Lung (tissue), 12 donors: ENCODE data around the gene TBC1D2. TPM values are rescaled to one million over a fixed set of nuclear protein-coding genes. Genes with fewer than 3 reads are reported as not detected.

ENCODE experiments used
- ATAC-seq: fragments of 200-7000 bp; cut with Tn5 transposase; one replicate; pipeline ENCODE4 v1.9.1; 2020; ENCODE audit warnings: moderate number of reproducible peaks; ENCODE audit not compliant: insufficient read depth, low FRiP score
- DNase-seq, 3 donors: peaks; one replicate each; pipeline ENCODE4 v3.0.0-alpha.2; 2013 to 2017
- H3K27ac ChIP-seq, 2 donors: one replicate each; pipeline ENCODE4 v1.5.1; 2013; ENCODE audit warnings: mild to moderate bottlenecking in 2 of 2, moderate library complexity in 2 of 2, control low read depth in 1 of 2, inconsistent platforms in 1 of 2, low read depth in 1 of 2, low read length in 1 of 2
- H3K27me3 ChIP-seq, 3 donors: one replicate each; pipeline ENCODE4 v1.5.1; 2013; ENCODE audit warnings: low read length in 2 of 3; ENCODE audit not compliant: control insufficient read depth in 3 of 3, insufficient read depth in 3 of 3
- H3K36me3 ChIP-seq, 4 donors: one replicate each; pipeline ENCODE4 v1.5.1; 2013; ENCODE audit warnings: low read length in 4 of 4, mild to moderate bottlenecking in 1 of 4, moderate library complexity in 1 of 4; ENCODE audit not compliant: control insufficient read depth in 4 of 4, insufficient read depth in 4 of 4
- H3K4me1 ChIP-seq, 5 donors: one replicate each; pipeline ENCODE4 v1.5.1; 2013; ENCODE audit warnings: low read length in 5 of 5, mild to moderate bottlenecking in 2 of 5, moderate library complexity in 1 of 5; ENCODE audit not compliant: control insufficient read depth in 5 of 5, insufficient read depth in 5 of 5
- H3K4me3 ChIP-seq: one replicate; pipeline ENCODE4 v1.5.1; 2013; ENCODE audit warnings: mild to moderate bottlenecking, control low read depth, moderate library complexity
- H3K9ac ChIP-seq, 2 donors: one replicate each; pipeline ENCODE4 v1.5.1; 2013; ENCODE audit warnings: low read length in 2 of 2, control low read depth in 1 of 2; ENCODE audit not compliant: insufficient read depth in 1 of 2
- H3K9me3 ChIP-seq, 4 donors: one replicate each; pipeline ENCODE4 v1.5.1; 2013; ENCODE audit warnings: low read length in 3 of 4, mild to moderate bottlenecking in 1 of 4, moderate library complexity in 1 of 4; ENCODE audit not compliant: control insufficient read depth in 4 of 4, insufficient read depth in 3 of 4
- WGBS, 2 donors: extraction: QIAGEN DNeasy Blood & Tissue Kit; methylation state at CpG; one replicate each; pipeline ENCODE4 v1.1.7; 2013; 5-methylcytosine and 5-hydroxymethylcytosine counted together
- polyA plus RNA-seq, 2 donors: library from polyadenylated mRNA; stranded (reverse); fragments of 200-250 nt; gene quantifications; one replicate each; pipeline ENCODE4 v1.2.1, GENCODE V29; 2013
- total RNA-seq, 2 donors: library from RNA; depleted of rRNA in 1 of 2; stranded (reverse); fragments of >200 nt in 1 of 2; gene quantifications; one replicate each; pipeline ENCODE4 v1.2.1, GENCODE V29; 2014 to 2021
- TF ChIP-seq, protein P1 (sequence below): IDR thresholded peaks from 2 replicates; pipeline ENCODE4 v1.5.1; 2012; ENCODE audit warnings: mild to moderate bottlenecking; ENCODE audit errors: control extremely low read depth, extremely low read depth
- donor health status: control.
- donor health status: control.
- donor health status: Bipolar disorder and iron deficiency.
- donor health status: healthy.
- donor health status: DM: yes; HTN: yes; CAD: no.

TBC1D2 gene
- total and polyA plus RNA-seq, 4 donors, result 31.3 to 73.0 (median 56.1) TPM

DNA sequence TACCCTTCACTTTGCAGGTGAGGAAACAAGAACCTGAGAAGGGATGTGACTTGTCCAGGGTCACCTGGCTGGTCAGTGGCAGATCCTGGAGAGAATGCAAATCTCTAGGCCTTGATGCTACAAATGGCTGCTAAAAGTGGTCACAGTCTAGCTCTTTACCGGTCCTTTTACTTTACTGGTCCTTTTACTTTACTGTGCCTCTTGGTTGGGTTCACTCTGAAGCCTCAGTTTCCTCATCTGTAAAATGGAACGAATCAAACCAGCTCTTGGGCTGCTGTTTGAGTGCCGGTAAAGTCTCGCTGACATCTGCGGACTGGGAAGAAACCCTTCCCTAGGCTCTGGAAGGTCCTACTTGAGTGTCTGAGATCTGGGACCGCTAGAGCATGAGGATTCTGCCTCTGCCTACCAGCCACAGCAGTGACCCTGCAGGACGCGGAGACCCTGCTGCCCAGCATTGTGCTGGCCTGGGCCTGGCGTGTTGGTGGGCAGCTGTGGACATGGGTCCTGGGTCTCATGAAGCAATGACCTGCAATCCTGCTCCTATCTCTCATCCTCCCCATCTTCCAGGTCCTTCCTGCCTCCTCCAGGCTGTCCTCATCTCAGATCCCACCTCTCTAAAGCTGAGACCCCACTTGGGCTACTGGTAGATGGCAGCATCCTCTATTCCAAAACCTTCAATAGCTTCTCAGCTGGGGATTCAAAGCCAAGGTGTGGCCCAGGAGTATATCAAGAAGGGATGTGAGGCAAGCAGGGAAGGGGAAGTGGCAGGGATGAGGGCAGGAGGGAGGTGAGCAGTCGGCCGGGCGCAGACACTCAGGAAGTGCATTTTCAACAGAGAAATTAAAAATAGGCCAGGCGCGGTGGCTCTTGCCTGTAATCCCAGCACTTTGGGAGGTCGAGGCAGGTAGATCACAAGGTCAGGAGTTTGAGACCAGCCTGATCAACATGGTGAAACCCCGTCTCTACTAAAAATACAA, 76.3 kb downstream of the TBC1D2 start:
- DNase-seq (no peak), ATAC-seq (no peak)
- TF ChIP-seq, protein P1, sequence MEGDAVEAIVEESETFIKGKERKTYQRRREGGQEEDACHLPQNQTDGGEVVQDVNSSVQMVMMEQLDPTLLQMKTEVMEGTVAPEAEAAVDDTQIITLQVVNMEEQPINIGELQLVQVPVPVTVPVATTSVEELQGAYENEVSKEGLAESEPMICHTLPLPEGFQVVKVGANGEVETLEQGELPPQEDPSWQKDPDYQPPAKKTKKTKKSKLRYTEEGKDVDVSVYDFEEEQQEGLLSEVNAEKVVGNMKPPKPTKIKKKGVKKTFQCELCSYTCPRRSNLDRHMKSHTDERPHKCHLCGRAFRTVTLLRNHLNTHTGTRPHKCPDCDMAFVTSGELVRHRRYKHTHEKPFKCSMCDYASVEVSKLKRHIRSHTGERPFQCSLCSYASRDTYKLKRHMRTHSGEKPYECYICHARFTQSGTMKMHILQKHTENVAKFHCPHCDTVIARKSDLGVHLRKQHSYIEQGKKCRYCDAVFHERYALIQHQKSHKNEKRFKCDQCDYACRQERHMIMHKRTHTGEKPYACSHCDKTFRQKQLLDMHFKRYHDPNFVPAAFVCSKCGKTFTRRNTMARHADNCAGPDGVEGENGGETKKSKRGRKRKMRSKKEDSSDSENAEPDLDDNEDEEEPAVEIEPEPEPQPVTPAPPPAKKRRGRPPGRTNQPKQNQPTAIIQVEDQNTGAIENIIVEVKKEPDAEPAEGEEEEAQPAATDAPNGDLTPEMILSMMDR, result no peak
- peaks cover 0 to 3% (median 0%) of the 10 kb centered on the region in 5 donors for H3K4me1 ChIP-seq
- no peaks in the 10 kb centered on the region for H3K9me3 ChIP-seq
- no peak overlapping the region for H3K4me3 ChIP-seq
- H3K27me3 ChIP-seq, result no peaks in the 10 kb centered on the region
- 59 to 78% methylated on average over 16 of the region's 16 CpGs for WGBS, 2 donors
- H3K27ac ChIP-seq, result no peak overlapping the region
- H3K36me3 ChIP-seq, result no peaks in the 10 kb centered on the region
- H3K9ac ChIP-seq, result no peak overlapping the region

DNA sequence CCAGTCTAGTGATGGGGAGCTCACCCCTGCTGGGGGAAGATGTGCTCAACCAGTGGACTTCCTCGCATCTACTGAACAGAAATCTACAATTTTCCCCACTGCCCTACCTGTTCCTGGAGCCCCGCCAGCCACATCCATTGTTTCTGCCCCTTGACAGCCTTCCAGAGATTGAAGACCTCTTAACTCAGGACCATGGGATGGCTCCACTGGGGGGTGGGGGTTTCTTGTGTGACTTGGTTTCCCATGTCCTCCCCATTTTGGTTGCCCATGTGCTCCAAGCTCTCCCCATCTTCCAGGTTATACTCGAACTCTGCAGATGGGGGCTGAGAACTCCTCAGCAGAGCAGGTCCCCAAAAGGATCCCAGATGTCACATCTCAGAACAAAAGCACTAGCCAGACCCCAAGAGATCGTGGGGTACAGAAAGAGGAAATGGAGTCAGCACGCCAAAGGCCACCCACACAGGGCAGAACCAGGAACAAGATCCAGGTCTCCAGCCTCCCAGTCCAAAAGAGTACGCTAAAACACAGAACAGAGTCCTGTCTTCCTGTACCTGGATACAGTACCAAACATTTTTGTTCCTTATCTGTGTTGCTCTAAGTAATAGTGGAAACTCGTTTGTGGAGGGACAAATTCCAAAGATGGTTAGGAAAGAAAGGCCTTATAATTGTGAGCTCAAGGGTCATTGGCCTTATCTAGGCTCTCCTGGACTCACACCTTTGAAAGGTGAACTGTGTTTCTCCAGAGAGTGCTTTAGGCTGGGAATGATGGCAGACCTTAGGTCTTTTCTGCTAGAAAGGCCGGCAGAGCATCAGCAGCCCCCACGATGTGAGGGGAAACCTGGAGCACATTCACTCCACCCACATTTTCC, 78.8 kb downstream of the TBC1D2 start:
- ATAC-seq (no peak), DNase-seq (no peak)
- 66 to 72% methylated on average over 9 of the region's 9 CpGs for WGBS, 2 donors
- Histone ChIP-seq H3K4me3 (no peak overlapping the region), H3K36me3 (no peaks in the 10 kb centered on the region), H3K27me3 (no peaks in the 10 kb centered on the region), H3K4me1 (peaks cover 0 to 5% (median 0%) of the 10 kb centered on the region in 5 donors), H3K9ac (no peak overlapping the region), H3K27ac (no peak overlapping the region), H3K9me3 (no peaks in the 10 kb centered on the region)
- TF ChIP-seq, protein P1, result no peak

DNA sequence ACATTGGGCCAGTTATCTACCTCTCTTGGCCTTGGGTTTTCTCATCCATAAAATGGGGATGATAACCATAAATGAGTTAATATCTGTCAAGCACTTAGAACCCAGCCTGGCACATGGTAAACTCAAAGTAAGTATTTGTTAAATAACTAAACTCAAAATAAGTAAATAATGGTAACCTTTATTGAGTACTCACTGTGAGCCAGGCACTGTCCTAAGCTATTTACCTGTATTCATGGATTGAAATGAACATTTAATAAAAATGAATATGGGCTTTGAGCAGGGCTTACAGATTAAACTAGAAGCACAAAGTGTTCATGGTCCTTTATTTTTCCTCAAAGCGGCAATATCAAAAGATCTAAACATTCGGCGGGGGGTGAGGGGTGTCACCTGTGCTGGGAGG, 79.7 kb downstream of the TBC1D2 start:
- no peak overlapping the region for H3K9ac ChIP-seq
- H3K27ac ChIP-seq, result no peak overlapping the region
- DNase-seq, result no peak
- H3K4me3 ChIP-seq, result no peak overlapping the region
- TF ChIP-seq, protein P1, result no peak
- H3K27me3 ChIP-seq, result no peaks in the 10 kb centered on the region
- WGBS, 2 donors, result 88 to 95% methylated on average over 3 of the region's 3 CpGs
- H3K36me3 ChIP-seq, result no peaks in the 10 kb centered on the region
- H3K9me3 ChIP-seq, result no peaks in the 10 kb centered on the region
- ATAC-seq, result no peak
- peaks cover 0 to 5% (median 0%) of the 10 kb centered on the region in 5 donors for H3K4me1 ChIP-seq
